H1 (cell line): ENCODE results near the gene MAK. TPM values are rescaled to one million over a fixed set of nuclear protein-coding genes. Genes with fewer than 3 reads are reported as not detected.

Experiments
- CTCF ChIA-PET: fragments of 300-600 bp; sonication (Branson Sonifier 250); formaldehyde crosslinking; loops from one replicate; lab custom pipeline; 2021; ENCODE audit not compliant: partially characterized antibody; lab: Charles Lee
- POLR2A ChIA-PET: fragments of 300-600 bp; sonication (Branson Sonifier 250); formaldehyde crosslinking; loops from one replicate; lab custom pipeline; 2021; ENCODE audit warnings: inconsistent platforms; ENCODE audit not compliant: partially characterized antibody; lab: Charles Lee
- DNase-seq, 2 experiments: peaks; one replicate each; pipeline versions ENCODE4 v3.0.0 to v3.0.0-alpha.2; 2010 to 2022; ENCODE audit warnings: low spot score in 2 of 2, low read depth in 1 of 2, mixed read lengths in 1 of 2
- FAIRE-seq: peaks from 2 replicates; lab custom pipeline; 2011; peaks lifted over from hg19 to GRCh38; lab: Jason Lieb, UNC
- H2AFZ ChIP-seq: 2 replicates; pipeline ENCODE4 v1.8.1; 2012; ENCODE audit warnings: low read length, inconsistent platforms
- H2AK5ac ChIP-seq: 2 replicates; pipeline ENCODE4 v1.6.1; 2013; ENCODE audit warnings: low read depth, low read length
- H2BK120ac ChIP-seq: replicated peaks from 2 replicates; pipeline ENCODE3; 2013; ENCODE audit warnings: low read depth, low read length, inconsistent platforms
- H2BK12ac ChIP-seq: 2 replicates; pipeline ENCODE4 v1.6.1; 2013; ENCODE audit warnings: low read depth, low read length
- H2BK15ac ChIP-seq: 2 replicates; pipeline ENCODE4 v1.6.1; 2013; ENCODE audit warnings: low read length
- H2BK20ac ChIP-seq: 2 replicates; pipeline ENCODE4 v1.6.1; 2013; ENCODE audit warnings: low read length
- H2BK5ac ChIP-seq: 2 replicates; pipeline ENCODE4 v1.6.1; 2013; ENCODE audit warnings: low read depth, low read length
- H3K14ac ChIP-seq: 2 replicates; pipeline ENCODE4 v1.6.1; 2013; ENCODE audit warnings: inconsistent platforms; ENCODE audit not compliant: insufficient read length
- H3K18ac ChIP-seq: 2 replicates; pipeline ENCODE4 v1.6.1; 2013; ENCODE audit warnings: low read length; ENCODE audit errors: extremely low read depth
- H3K23ac ChIP-seq: 2 replicates; pipeline ENCODE4 v1.6.1; 2013; ENCODE audit warnings: inconsistent platforms; ENCODE audit not compliant: insufficient read length
- H3K23me2 ChIP-seq: 2 replicates; pipeline ENCODE4 v1.6.1; 2013; ENCODE audit warnings: low read depth, low read length
- H3K27ac ChIP-seq: 2 replicates; pipeline ENCODE4 v1.6.1; 2011; ENCODE audit warnings: low read depth, low read length, inconsistent platforms
- H3K27me3 ChIP-seq, 4 experiments: replicated peaks in 1 of 4; 1 replicate in 1 of 4; 2 replicates in 3 of 4; pipeline versions ENCODE4 v1.6.1 to v1.8.1; 2011 to 2013; ENCODE audit warnings: low read length in 3 of 4, mild to moderate bottlenecking in 3 of 4, inconsistent platforms in 2 of 4, mixed read lengths in 2 of 4, moderate library complexity in 1 of 4; ENCODE audit not compliant: control insufficient read depth in 3 of 4, insufficient read depth in 3 of 4; ENCODE audit errors: extremely low read depth in 1 of 4
- H3K36me3 ChIP-seq, 4 experiments: 2 replicates each; pipeline versions ENCODE4 v1.6.1 to v1.8.1; 2011 to 2013; ENCODE audit warnings: mild to moderate bottlenecking in 4 of 4, low read length in 3 of 4, moderate library complexity in 2 of 4, control low read depth in 1 of 4, inconsistent platforms in 1 of 4; ENCODE audit not compliant: insufficient read depth in 4 of 4, control insufficient read depth in 2 of 4
- H3K4ac ChIP-seq: replicated peaks from 2 replicates; pipeline ENCODE3; 2013; ENCODE audit warnings: low read length, low read depth, mixed read lengths, inconsistent platforms; ENCODE audit not compliant: insufficient read length
- H3K4me1 ChIP-seq, 4 experiments: replicated peaks in 1 of 4; 1 replicate in 1 of 4; 2 replicates in 3 of 4; pipeline versions ENCODE4 v1.6.1 to v1.8.1; 2011 to 2013; ENCODE audit warnings: low read length in 3 of 4, inconsistent platforms in 2 of 4, mixed read lengths in 1 of 4; ENCODE audit not compliant: insufficient read depth in 4 of 4, control insufficient read depth in 3 of 4
- H3K4me2 ChIP-seq, 2 experiments: 2 replicates each; pipeline versions ENCODE4 v1.6.1 to v1.8.1; 2011 to 2013; ENCODE audit warnings: low read depth in 2 of 2, low read length in 2 of 2, control low read depth in 1 of 2, inconsistent platforms in 1 of 2, mild to moderate bottlenecking in 1 of 2; ENCODE audit not compliant: insufficient read depth in 1 of 2
- H3K4me3 ChIP-seq, 4 experiments: fragments of 200-600, 300-600 bp in 1 of 4; sonication (generic), shearing (Covaris generic), sonication (Bioruptor Twin) in 1 of 4; 2 replicates each; pipeline versions ENCODE4 v1.5.1 to v1.8.1; 2011 to 2016; ENCODE audit warnings: low read length in 4 of 4, low read depth in 3 of 4, control low read depth in 2 of 4, inconsistent platforms in 2 of 4, mild to moderate bottlenecking in 2 of 4, mixed read lengths in 1 of 4, moderate library complexity in 1 of 4; ENCODE audit not compliant: insufficient read depth in 2 of 4; ENCODE audit errors: extremely low read depth in 1 of 4
- H3K56ac ChIP-seq: replicated peaks from 2 replicates; pipeline ENCODE3; 2013; ENCODE audit warnings: low read depth, mild to moderate bottlenecking, mixed read lengths, low read length, inconsistent platforms; ENCODE audit not compliant: insufficient read length
- H3K79me1 ChIP-seq: 2 replicates; pipeline ENCODE4 v1.6.1; 2013; ENCODE audit warnings: low read depth, low read length, control low read depth
- H3K79me2 ChIP-seq, 2 experiments: 2 replicates each; pipeline versions ENCODE4 v1.6.1 to v1.8.1; 2012 to 2013; ENCODE audit warnings: low read length in 2 of 2, mild to moderate bottlenecking in 2 of 2, inconsistent platforms in 1 of 2; ENCODE audit not compliant: insufficient read depth in 2 of 2, control insufficient read depth in 1 of 2
- H3K9ac ChIP-seq, 4 experiments: replicated peaks in 1 of 4; 1 replicate in 1 of 4; 2 replicates in 3 of 4; pipeline versions ENCODE4 v1.6.1 to v1.8.1; 2011 to 2013; ENCODE audit warnings: low read depth in 3 of 4, low read length in 3 of 4, control low read depth in 2 of 4, mild to moderate bottlenecking in 2 of 4, moderate library complexity in 2 of 4, inconsistent platforms in 1 of 4; ENCODE audit errors: extremely low read depth in 1 of 4
- H3K9me3 ChIP-seq, 2 experiments: 2 replicates each; pipeline versions ENCODE4 v1.6.1 to v1.8.1; 2012 to 2013; ENCODE audit warnings: mild to moderate bottlenecking in 2 of 2, moderate library complexity in 2 of 2, control low read depth in 1 of 2, inconsistent platforms in 1 of 2, low read depth in 1 of 2, low read length in 1 of 2, mixed read lengths in 1 of 2; ENCODE audit not compliant: insufficient read depth in 2 of 2
- H4K20me1 ChIP-seq, 2 experiments: replicated peaks in 1 of 2; 2 replicates each; pipeline versions ENCODE3 to v1.8.1; 2011 to 2013; ENCODE audit warnings: inconsistent platforms in 2 of 2, low read length in 2 of 2, mild to moderate bottlenecking in 1 of 2; ENCODE audit not compliant: insufficient read depth in 2 of 2, control insufficient read depth in 1 of 2
- H4K5ac ChIP-seq: 2 replicates; pipeline ENCODE4 v1.6.1; 2013; ENCODE audit warnings: low read length, low read depth, mixed read lengths, inconsistent platforms; ENCODE audit not compliant: insufficient read length
- H4K8ac ChIP-seq: 2 replicates; pipeline ENCODE4 v1.8.0; 2013; ENCODE audit warnings: mild to moderate bottlenecking, moderate library complexity, low read length, inconsistent platforms; ENCODE audit not compliant: insufficient read depth; ENCODE audit errors: extremely low read depth
- H4K91ac ChIP-seq: replicated peaks from 2 replicates; pipeline ENCODE3; 2013; ENCODE audit warnings: low read length, mixed read lengths, inconsistent platforms; ENCODE audit not compliant: insufficient read length
- BACH1 ChIP-seq: IDR thresholded peaks from 2 replicates; pipeline ENCODE4 v1.6.1; 2012; ENCODE audit warnings: low read length, improper control_type of control experiment
- CBX5 ChIP-seq: fragments of 300-800, 300-1000 bp; sonication (generic); IDR thresholded peaks from 2 replicates; pipeline ENCODE4 v1.7.1; 2016; ENCODE audit warnings: antibody characterized with exemption, low read length, low read depth
- EP300 ChIP-seq, 2 experiments: IDR thresholded peaks; 1 replicate in 1 of 2; 2 replicates in 1 of 2; pipeline ENCODE4 v1.6.1; 2011 to 2012; ENCODE audit warnings: low read depth in 2 of 2, low read length in 2 of 2, mild to moderate bottlenecking in 2 of 2, borderline replicate concordance in 1 of 2, inconsistent platforms in 1 of 2, moderate library complexity in 1 of 2
- HDAC2 ChIP-seq, 2 experiments: fragments of 300-600 bp in 1 of 2; sonication (generic) in 1 of 2; IDR thresholded peaks; 2 replicates each; pipeline ENCODE4 v1.6.1; 2011 to 2012; ENCODE audit warnings: low read depth in 2 of 2, low read length in 2 of 2, mild to moderate bottlenecking in 2 of 2, moderate library complexity in 2 of 2, borderline replicate concordance in 1 of 2, inconsistent platforms in 1 of 2
- RBBP5 ChIP-seq: IDR thresholded peaks from 2 replicates; pipeline ENCODE4 v1.7.1; 2012; ENCODE audit warnings: low read depth, mild to moderate bottlenecking, inconsistent platforms, low read length, moderate library complexity, borderline replicate concordance
- RFX5 ChIP-seq: IDR thresholded peaks from 2 replicates; pipeline ENCODE4 v1.6.1; 2011; ENCODE audit warnings: low read depth, low read length, improper control_type of control experiment, borderline replicate concordance
- RNF2 ChIP-seq: fragments of 200-900, 300-1000 bp; sonication (generic); IDR thresholded peaks from 2 replicates; pipeline ENCODE4 v1.7.1; 2016; ENCODE audit warnings: borderline replicate concordance, low read depth, mild to moderate bottlenecking, antibody characterized with exemption, low read length; ENCODE audit not compliant: poor library complexity, severe bottlenecking; ENCODE audit errors: missing control alignments
- SP4 ChIP-seq: IDR thresholded peaks from 2 replicates; pipeline ENCODE4 v1.6.1; 2012; ENCODE audit warnings: low read length, inconsistent platforms
- TCF12 ChIP-seq: IDR thresholded peaks from 2 replicates; pipeline ENCODE4 v1.6.1; 2011; ENCODE audit warnings: low read depth, mild to moderate bottlenecking, low read length
- TEAD4 ChIP-seq: IDR thresholded peaks from 2 replicates; pipeline ENCODE4 v1.6.1; 2012; ENCODE audit warnings: low read depth, low read length, inconsistent platforms, mixed read lengths
- ZNF274 ChIP-seq: IDR thresholded peaks from 2 replicates; pipeline ENCODE4 v1.7.0; 2012; ENCODE audit warnings: low read length, borderline replicate concordance; ENCODE audit errors: extremely low read depth
- WGBS, 2 experiments: shearing (Covaris generic) in 1 of 2; methylation state at CpG; one replicate each; pipeline versions ENCODE4 v1.1.6 to v1.1.7; 2013 to 2015; ENCODE audit warnings: low lambda C conversion rate in 2 of 2, mixed read lengths in 2 of 2, inconsistent platforms in 1 of 2, low coverage in 1 of 2, missing lambda C conversion rate in 1 of 2; ENCODE audit not compliant: insufficient replicate concordance in 2 of 2, insufficient coverage in 1 of 2, insufficient read length in 1 of 2; ENCODE audit errors: extremely low coverage in 1 of 2, missing lambda C conversion rate in 1 of 2; 5-methylcytosine and 5-hydroxymethylcytosine counted together
- polyA plus RNA-seq, 7 experiments: library from polyadenylated mRNA; depleted of rRNA in 3 of 7; stranded (reverse) in 5 of 7; unstranded in 2 of 7; fragments of >200 nt in 5 of 7; fragments of 200-250 nt in 2 of 7; gene quantifications; 1 replicate in 5 of 7; 2 replicates in 1 of 7; 4 replicates in 1 of 7; pipeline versions ENCODE4 v1.2.1 to v1.2.3, GENCODE V29; 2011 to 2013; ENCODE audit warnings: missing spikeins in 2 of 7, mixed read lengths in 2 of 7
- total RNA-seq: library from RNA; stranded (reverse); fragmentation: NEBNext Ultra II Directional; extraction: Animal tissue kit (Norgen Biotek cat#: 25700); gene quantifications from 2 replicates; pipeline ENCODE4 v1.2.1, GENCODE V29; 2021

Gene MAK
- total and polyA plus RNA-seq, 2 of the 8 experiments (the other 6 are each of a cell fraction or from before 2014, with no cell fraction given): 0.08 to 0.37 TPM

DNA sequence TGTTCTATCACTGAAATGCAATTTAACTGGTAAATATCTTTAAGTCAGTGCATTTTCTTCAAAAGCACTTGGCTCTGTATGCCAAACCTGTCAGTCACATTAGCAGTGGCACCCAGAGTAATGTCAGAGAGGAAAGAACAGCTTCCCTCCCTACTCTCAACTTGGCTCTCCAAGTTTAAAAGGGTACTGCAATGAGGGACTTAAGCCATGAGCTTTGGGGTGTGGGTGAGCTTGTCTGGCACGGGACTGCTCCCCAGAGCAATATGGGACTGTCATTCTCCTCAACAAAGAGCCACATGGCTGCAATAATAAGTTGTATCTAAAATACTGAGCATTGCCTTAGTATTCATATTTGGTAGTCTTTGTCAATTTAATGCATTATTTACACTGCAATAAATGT, 39.5 kb upstream of the MAK start:
- H3K23me2 ChIP-seq: peaks cover 8% of the 10 kb centered on the region; the same call in 1 of the 2 replicates
- no peaks in the 10 kb centered on the region for H3K36me3 ChIP-seq
- H3K9me3 ChIP-seq: no peaks in the 10 kb centered on the region
- no peak overlapping the region for H4K8ac ChIP-seq
- no peak for FAIRE-seq
- H3K27ac ChIP-seq: no peak overlapping the region
- H3K14ac ChIP-seq: no peak overlapping the region
- no peak overlapping the region for H3K4ac ChIP-seq
- H3K4me1 ChIP-seq: peaks cover 0 to 3% (median 0%) of the 10 kb centered on the region in 4 experiments; a peak in 2 of 7 replicates
- no peaks in the 10 kb centered on the region for H4K20me1 ChIP-seq
- no peak overlapping the region for H3K18ac ChIP-seq
- no peak overlapping the region for H3K4me2 ChIP-seq
- no peak for DNase-seq
- peaks cover 15 to 35% (median 29%) of the 10 kb centered on the region in 4 experiments for H3K27me3 ChIP-seq
- 85% methylated on average over 1 of the region's 1 CpG; no CpG with 5 or more reads in 1 of the 2 experiments for WGBS, 2 experiments
- no peak overlapping the region for H3K4me3 ChIP-seq
- H3K79me1 ChIP-seq: no peaks in the 10 kb centered on the region
- no peak overlapping the region for H2BK12ac ChIP-seq
- no peak overlapping the region for H4K91ac ChIP-seq
- no peak overlapping the region for H2AK5ac ChIP-seq
- CTCF ChIA-PET: interaction anchor here (0.7 kb wide), 1 partner anchor 9 kb away, joined by 3 read pairs; no protein-coding TSS in a partner anchor
- no peak overlapping the region for H2BK120ac ChIP-seq
- H2BK15ac ChIP-seq: no peak overlapping the region
- H3K56ac ChIP-seq: no peak overlapping the region
- no peak overlapping the region for H4K5ac ChIP-seq
- H3K9ac ChIP-seq: no peak overlapping the region
- no peaks in the 10 kb centered on the region for H3K79me2 ChIP-seq
- H3K23ac ChIP-seq: no peak overlapping the region
- POLR2A ChIA-PET: interaction anchor here (0.9 kb wide), 1 partner anchor 9 kb away, joined by 3 read pairs; the partner anchor contains the start of gene SYCP2L
- no peak overlapping the region for H2BK20ac ChIP-seq
- no peak for TF ChIP-seq BACH1
- TF ChIP-seq RFX5: no peak
- no peak for TF ChIP-seq RBBP5
- TF ChIP-seq TCF12: no peak
- no peak for TF ChIP-seq EP300 (IDR thresholded peaks at IDR 0.05; ENCODE audit: borderline replicate concordance in 1 of 2, low read depth in 2 of 2, low read length in 2 of 2)
- TF ChIP-seq SP4: no peak
- TF ChIP-seq HDAC2 (IDR thresholded peaks at IDR 0.05; ENCODE audit: borderline replicate concordance in 1 of 2, low read depth in 2 of 2, low read length in 2 of 2): no peak
- TF ChIP-seq TEAD4: no peak
- TF ChIP-seq ZNF274: no peak
- no peak for TF ChIP-seq RNF2
- TF ChIP-seq CBX5: no peak
- TF ChIP-seq, all 59 proteins: peak for 0
- H2BK5ac ChIP-seq: no peak overlapping the region
- no peak overlapping the region for H2AFZ ChIP-seq
